Tibial nerve (tissue), 4 donors: ENCODE measurements around the gene TLE1.

Experiments used
- EP300 ChIP-seq, 2 donors: sonication (generic); formaldehyde crosslinking; IDR thresholded peaks; one replicate each; pipeline ENCODE4 v1.6.1; 2017; ENCODE audit warnings: antibody characterized with exemption in 2 of 2, mild to moderate bottlenecking in 1 of 2
- TF ChIP-seq, protein P1 (sequence below), 5 experiments: fragments of 200-600 bp in 3 of 5; fragments of 450-650 bp in 2 of 5; sonication (generic) in 3 of 5; IDR thresholded peaks; one replicate each; pipeline ENCODE4 v1.5.1; 2016 to 2019; ENCODE audit warnings: antibody characterized with exemption in 5 of 5, mild to moderate bottlenecking in 3 of 5, moderate library complexity in 2 of 5

DNA sequence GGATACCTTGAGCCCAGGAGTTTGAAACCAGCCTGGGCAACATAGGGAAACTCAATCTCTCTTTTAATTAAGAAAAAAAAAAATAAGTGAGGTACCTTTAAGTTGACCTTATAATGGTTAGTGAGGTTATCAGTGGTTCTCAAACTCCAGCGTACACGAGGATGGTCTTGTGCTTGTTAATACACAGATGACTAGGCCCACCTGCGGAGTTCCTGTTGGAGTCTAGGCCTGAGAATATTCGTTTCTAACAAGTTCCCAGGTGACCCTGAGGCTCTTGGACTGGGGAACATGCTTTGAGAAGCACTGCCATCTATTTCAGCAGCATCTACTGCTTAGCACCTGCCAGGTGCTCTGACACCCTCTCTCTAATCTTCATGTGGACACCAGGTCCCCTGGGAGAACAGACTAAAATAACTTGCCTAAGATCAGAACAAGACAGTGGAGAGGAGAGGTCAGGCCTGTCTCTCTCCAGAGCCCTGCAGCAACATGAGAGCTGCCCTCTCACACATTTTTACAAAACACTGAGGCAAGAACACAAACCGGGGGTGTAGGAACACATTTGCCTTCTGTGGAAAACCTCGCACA, 24.6 kb downstream of the TLE1 start:
- TF ChIP-seq, protein P1, sequence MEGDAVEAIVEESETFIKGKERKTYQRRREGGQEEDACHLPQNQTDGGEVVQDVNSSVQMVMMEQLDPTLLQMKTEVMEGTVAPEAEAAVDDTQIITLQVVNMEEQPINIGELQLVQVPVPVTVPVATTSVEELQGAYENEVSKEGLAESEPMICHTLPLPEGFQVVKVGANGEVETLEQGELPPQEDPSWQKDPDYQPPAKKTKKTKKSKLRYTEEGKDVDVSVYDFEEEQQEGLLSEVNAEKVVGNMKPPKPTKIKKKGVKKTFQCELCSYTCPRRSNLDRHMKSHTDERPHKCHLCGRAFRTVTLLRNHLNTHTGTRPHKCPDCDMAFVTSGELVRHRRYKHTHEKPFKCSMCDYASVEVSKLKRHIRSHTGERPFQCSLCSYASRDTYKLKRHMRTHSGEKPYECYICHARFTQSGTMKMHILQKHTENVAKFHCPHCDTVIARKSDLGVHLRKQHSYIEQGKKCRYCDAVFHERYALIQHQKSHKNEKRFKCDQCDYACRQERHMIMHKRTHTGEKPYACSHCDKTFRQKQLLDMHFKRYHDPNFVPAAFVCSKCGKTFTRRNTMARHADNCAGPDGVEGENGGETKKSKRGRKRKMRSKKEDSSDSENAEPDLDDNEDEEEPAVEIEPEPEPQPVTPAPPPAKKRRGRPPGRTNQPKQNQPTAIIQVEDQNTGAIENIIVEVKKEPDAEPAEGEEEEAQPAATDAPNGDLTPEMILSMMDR (IDR thresholded peaks at IDR 0.05), result no peak
- no peak for TF ChIP-seq EP300 (IDR thresholded peaks at IDR 0.05)
